ENCODE measurements around the gene MTM1.
A peak's percentile ranks its signal among the peaks of the same experiment; 100 is the strongest.

The MTM1 gene

DNA sequence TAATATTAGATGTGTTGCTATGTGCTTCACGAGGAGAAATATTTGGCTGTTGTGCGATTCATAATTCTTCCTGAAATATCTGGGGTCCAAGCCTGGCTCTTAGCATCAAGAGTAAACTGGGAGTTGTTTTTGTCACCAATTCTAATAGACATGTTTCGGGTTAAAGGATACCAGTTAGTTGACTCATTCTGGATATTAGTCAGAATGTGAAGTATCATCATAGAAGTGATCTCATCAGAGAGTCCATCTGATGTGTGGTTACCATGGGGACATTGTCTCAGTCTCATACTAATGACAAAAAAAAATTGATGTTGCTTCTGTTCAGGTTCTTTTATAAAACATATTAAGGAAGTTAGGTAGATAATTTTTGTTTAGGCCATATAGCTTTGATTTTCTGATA lies 67.5 kb downstream of the MTM1 start:
- no peak overlapping the region for H3K4me3 ChIP-seq (ENCODE audit: low read depth, low read length)
- DNase-seq (ENCODE audit: low read depth), result no peak
- TF ChIP-seq, protein P1, sequence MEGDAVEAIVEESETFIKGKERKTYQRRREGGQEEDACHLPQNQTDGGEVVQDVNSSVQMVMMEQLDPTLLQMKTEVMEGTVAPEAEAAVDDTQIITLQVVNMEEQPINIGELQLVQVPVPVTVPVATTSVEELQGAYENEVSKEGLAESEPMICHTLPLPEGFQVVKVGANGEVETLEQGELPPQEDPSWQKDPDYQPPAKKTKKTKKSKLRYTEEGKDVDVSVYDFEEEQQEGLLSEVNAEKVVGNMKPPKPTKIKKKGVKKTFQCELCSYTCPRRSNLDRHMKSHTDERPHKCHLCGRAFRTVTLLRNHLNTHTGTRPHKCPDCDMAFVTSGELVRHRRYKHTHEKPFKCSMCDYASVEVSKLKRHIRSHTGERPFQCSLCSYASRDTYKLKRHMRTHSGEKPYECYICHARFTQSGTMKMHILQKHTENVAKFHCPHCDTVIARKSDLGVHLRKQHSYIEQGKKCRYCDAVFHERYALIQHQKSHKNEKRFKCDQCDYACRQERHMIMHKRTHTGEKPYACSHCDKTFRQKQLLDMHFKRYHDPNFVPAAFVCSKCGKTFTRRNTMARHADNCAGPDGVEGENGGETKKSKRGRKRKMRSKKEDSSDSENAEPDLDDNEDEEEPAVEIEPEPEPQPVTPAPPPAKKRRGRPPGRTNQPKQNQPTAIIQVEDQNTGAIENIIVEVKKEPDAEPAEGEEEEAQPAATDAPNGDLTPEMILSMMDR (IDR thresholded peaks at IDR 0.05; ENCODE audit: control insufficient read depth, extremely low read depth, insufficient read depth), result no peak

DNA sequence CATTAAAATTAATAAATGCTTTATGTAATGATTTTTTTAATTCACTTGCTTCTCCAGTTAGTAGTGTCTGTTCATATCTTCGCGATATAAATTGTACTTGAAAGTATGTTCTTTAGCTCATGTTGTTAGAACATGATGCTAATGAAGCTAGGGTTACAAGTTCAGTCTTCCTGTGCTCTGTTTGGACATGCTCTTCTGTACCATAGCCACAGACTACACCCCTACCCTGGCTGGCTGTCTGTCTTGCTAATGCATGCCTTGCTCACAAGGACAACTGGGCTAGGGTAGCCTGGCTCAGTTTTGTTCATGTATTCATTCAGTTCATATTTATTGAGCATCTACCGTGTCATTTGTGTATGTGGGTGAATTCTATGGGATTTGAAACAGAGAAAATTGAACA lies 74.0 kb downstream of the MTM1 start:
- DNase-seq (ENCODE audit: low read depth), result no peak
- TF ChIP-seq, protein P1 (IDR thresholded peaks at IDR 0.05; ENCODE audit: control insufficient read depth, extremely low read depth, insufficient read depth), result no peak
- no peak overlapping the region for H3K4me3 ChIP-seq (ENCODE audit: low read depth, low read length)

DNA sequence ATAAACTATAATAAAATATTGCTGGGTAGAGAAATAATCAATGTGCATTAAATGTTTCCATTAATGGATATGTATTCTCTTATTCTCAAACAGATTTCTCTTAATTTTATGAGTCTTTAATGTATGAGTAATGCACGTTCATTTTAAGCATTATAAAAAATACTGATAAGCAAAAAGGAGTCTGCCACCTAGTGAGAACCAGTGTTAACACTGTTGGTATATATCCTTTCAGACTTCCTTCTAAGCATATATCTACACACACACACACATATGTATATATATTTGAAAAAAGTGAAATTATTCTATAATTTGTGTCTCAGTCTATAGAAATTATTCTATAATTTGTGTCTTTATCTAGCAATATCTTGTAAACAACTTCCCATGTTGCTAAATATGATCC lies 74.8 kb downstream of the MTM1 start:
- H3K4me3 ChIP-seq (ENCODE audit: low read depth, low read length), result no peak overlapping the region
- TF ChIP-seq, protein P1 (IDR thresholded peaks at IDR 0.05; ENCODE audit: control insufficient read depth, extremely low read depth, insufficient read depth), result peak; percentile 27; the same call in 1 of the 2 replicates
- no peak for DNase-seq (ENCODE audit: low read depth)

DNA sequence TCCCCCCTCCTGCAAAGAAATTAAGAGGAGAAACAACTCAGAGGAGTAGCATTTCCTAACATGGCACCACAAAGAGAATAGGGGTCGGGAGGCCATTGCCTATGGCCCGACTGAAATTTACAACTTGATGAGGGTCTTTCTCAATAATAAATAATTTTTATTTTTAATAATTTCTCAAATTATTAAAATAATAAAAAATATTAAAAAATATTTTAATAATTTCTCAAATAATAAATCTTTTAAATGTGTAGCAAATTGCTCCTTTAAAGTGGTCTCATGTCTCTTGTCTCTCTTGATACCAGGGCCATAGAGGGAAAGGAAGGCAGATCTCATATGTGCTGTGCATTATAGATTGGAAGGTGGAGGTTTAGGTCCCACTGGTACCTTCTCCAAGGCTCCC lies 75.5 kb downstream of the MTM1 start:
- no peak for DNase-seq (ENCODE audit: low read depth)
- H3K4me3 ChIP-seq (ENCODE audit: low read depth, low read length), result no peak overlapping the region
- TF ChIP-seq, protein P1 (IDR thresholded peaks at IDR 0.05; ENCODE audit: control insufficient read depth, extremely low read depth, insufficient read depth), result no peak

DNA sequence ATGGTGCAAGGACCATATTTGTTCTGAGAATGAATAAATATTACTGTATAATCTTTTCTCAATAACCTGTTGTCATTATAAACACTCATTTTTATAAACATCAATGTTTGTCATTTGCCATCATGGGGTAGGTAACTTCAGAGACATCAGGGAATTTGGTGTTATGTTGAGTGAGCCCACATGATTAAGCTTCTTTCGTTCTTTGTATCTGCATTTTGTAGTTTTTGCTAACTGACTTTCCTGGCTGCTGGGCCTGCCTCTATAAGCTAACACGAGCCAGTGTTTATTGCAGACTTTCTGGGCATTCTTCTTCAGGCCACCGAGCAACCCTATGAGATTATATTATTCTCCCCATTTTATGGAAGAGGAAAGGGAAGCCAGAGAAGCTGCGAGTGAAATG lies 76.0 kb downstream of the MTM1 start:
- no peak for DNase-seq (ENCODE audit: low read depth)
- H3K4me3 ChIP-seq (ENCODE audit: low read depth, low read length), result no peak overlapping the region

DNA sequence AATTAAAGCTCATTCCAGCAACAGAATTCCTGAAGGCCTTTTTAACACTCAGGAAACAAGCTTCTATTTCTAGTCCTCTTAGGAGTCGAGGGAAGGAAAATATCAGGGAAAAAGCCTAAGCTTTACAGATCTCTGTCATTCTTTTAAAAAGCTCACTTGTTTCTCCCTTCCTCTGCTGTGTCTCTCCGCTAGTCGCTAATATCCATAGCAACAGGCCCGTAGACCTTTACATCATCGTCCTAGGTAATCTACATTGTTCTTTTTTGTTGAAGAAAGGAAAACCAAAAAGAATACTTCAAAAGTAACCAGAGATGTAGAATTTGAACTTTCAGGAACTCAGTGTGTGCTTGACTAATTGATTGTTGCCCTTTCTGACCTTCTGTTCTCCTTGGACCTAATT lies 78.9 kb downstream of the MTM1 start:
- TF ChIP-seq, protein P1 (IDR thresholded peaks at IDR 0.05; ENCODE audit: control insufficient read depth, extremely low read depth, insufficient read depth), result no peak
- DNase-seq (ENCODE audit: low read depth), result no peak

More for the DNA sequence above, 76.0 kb downstream of the MTM1 start:
- TF ChIP-seq, protein P1 (IDR thresholded peaks at IDR 0.05; ENCODE audit: control insufficient read depth, extremely low read depth, insufficient read depth), result no peak

DNA sequence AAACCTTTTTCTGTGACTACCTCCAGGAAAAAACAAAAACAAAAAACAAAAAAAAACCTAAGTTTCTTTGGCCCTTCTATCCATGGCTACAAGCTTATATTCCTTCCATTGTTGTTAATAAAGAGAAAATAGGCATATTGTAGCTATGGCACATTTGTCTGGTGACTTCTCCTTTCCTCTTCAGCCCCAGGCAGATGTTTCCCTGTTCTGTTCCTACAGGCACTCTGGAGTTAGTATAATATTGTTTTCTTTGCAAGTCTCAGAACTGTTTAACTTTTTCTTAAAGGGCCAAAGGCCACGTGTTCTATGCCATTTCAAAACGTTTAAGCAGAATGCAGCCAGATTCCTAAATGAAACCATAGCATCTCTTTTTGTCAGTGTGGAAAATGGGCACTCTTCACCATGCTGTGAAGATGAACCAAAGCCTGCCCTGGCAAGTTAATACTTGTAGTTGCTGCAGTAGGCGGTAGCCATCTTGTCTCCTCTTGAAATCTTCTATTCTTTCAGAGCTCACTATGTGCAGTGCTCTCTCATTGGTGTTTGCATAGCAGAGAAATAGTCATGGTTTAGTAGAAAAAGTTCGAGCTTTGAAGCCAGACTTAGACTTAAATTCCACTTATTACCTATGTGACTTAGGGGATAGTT lies 80.0 kb downstream of the MTM1 start:
- DNase-seq (ENCODE audit: low read depth), result no peak
- TF ChIP-seq, protein P1 (IDR thresholded peaks at IDR 0.05; ENCODE audit: control insufficient read depth, extremely low read depth, insufficient read depth), result no peak
- no peak overlapping the region for H3K4me3 ChIP-seq (ENCODE audit: low read depth, low read length)

More for the DNA sequence above, 78.9 kb downstream of the MTM1 start:
- no peak overlapping the region for H3K4me3 ChIP-seq (ENCODE audit: low read depth, low read length)

All from LNCaP clone FGC (cell line).